Tibial nerve (tissue), 3 donors: Measurements from ENCODE around the gene APRT.

Experiments used
- POLR2A ChIP-seq, 2 donors: fragments of 450-650 bp; IDR thresholded peaks; one replicate each; pipeline ENCODE4 v1.6.1; 2017; ENCODE audit warnings: antibody characterized with exemption in 2 of 2, mild to moderate bottlenecking in 2 of 2, moderate library complexity in 2 of 2
- TF ChIP-seq, protein P1 (sequence below), 5 experiments: fragments of 200-600 bp in 3 of 5; fragments of 450-650 bp in 2 of 5; sonication (generic) in 3 of 5; IDR thresholded peaks; one replicate each; pipeline ENCODE4 v1.5.1; 2016 to 2019; ENCODE audit warnings: antibody characterized with exemption in 5 of 5, mild to moderate bottlenecking in 3 of 5, moderate library complexity in 2 of 5

DNA sequence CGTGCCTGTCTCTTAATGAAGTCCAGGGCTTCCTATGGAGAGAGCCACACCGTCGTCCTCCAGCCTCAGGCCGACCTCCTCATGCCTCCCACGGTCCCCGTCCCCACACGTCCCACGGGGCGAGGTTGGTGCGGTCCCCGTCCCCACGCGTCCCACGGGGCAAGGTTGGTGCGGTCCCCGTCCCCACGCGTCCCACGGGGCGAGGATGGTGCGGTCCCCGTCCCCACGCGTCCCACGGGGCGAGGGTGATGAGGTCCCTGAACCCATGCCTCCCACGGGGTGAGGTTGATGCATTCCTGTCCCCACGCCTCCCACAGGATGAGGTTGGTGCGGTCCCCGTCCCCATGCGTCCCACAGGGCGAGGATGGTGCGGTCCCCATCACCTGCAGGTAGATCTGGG, 24.1 kb upstream of the APRT start:
- TF ChIP-seq, protein P1, sequence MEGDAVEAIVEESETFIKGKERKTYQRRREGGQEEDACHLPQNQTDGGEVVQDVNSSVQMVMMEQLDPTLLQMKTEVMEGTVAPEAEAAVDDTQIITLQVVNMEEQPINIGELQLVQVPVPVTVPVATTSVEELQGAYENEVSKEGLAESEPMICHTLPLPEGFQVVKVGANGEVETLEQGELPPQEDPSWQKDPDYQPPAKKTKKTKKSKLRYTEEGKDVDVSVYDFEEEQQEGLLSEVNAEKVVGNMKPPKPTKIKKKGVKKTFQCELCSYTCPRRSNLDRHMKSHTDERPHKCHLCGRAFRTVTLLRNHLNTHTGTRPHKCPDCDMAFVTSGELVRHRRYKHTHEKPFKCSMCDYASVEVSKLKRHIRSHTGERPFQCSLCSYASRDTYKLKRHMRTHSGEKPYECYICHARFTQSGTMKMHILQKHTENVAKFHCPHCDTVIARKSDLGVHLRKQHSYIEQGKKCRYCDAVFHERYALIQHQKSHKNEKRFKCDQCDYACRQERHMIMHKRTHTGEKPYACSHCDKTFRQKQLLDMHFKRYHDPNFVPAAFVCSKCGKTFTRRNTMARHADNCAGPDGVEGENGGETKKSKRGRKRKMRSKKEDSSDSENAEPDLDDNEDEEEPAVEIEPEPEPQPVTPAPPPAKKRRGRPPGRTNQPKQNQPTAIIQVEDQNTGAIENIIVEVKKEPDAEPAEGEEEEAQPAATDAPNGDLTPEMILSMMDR (IDR thresholded peaks at IDR 0.05): no peak
- no peak for TF ChIP-seq POLR2A (IDR thresholded peaks at IDR 0.05)
